K562 (cell line): Measurements from ENCODE around the gene BSPRY. TPM values are rescaled to one million over a fixed set of nuclear protein-coding genes. Genes with fewer than 3 reads are reported as not detected.

Experiments
- MTA3 ChIP-seq: fragments of 450-650 bp; formaldehyde crosslinking; IDR thresholded peaks from 2 replicates; pipeline ENCODE4 v1.6.1; 2017; ENCODE audit warnings: mild to moderate bottlenecking, borderline replicate concordance
- NR3C1 ChIP-seq: sonication (generic); formaldehyde crosslinking; IDR thresholded peaks from 2 replicates; pipeline ENCODE4 v1.8.1; 2022; ENCODE audit warnings: missing genetic modification reagents
- PHF21A ChIP-seq: fragments of 450-650 bp; IDR thresholded peaks from 2 replicates; pipeline ENCODE4 v1.6.1; 2017; ENCODE audit warnings: low read depth, borderline replicate concordance
- SNIP1 ChIP-seq: fragments of 450-650 bp; IDR thresholded peaks from 2 replicates; pipeline ENCODE4 v1.7.1; 2017; ENCODE audit warnings: low read depth, mild to moderate bottlenecking
- SPI1 ChIP-seq: IDR thresholded peaks from 2 replicates; pipeline ENCODE4 v1.6.1; 2011; ENCODE audit warnings: low read depth, low read length, control low read depth, borderline replicate concordance
- STAT5B ChIP-seq: fragments of 250-450 bp; sonication (Bioruptor Pico); IDR thresholded peaks from 2 replicates; pipeline ENCODE4 v1.8.0; 2021; ENCODE audit warnings: mild to moderate bottlenecking, inconsistent platforms
- TAF15 ChIP-seq: fragments of 200-400 bp; formaldehyde crosslinking; IDR thresholded peaks from 2 replicates; pipeline ENCODE4 v1.6.1; 2017; ENCODE audit warnings: mild to moderate bottlenecking, low read depth, low read length, moderate library complexity
- TGIF2 ChIP-seq: sonication (generic); formaldehyde crosslinking; IDR thresholded peaks from 2 replicates; pipeline ENCODE4 v1.8.1; 2022; ENCODE audit warnings: mild to moderate bottlenecking, missing genetic modification reagents, moderate library complexity
- ZNF175 ChIP-seq: fragments of 200-800 bp; sonication (Bioruptor generic); IDR thresholded peaks from 2 replicates; pipeline ENCODE4 v1.6.1; 2016; ENCODE audit warnings: low read depth, mild to moderate bottlenecking, missing genetic modification characterization, missing compliant biosample characterization
- polyA plus RNA-seq, 8 experiments: library from polyadenylated mRNA; depleted of rRNA in 4 of 8; stranded (reverse) in 5 of 8; unstranded in 3 of 8; fragments of >200 nt; fragmentation: Nextera tagmentation in 2 of 8; fragmentation: Illumina TruSeq in 1 of 8; extraction: Ambion mirVana in 2 of 8; extraction: Trizol in 1 of 8; gene quantifications; 2 replicates each; pipeline versions ENCODE4 v1.2.1 to v1.2.3, GENCODE V29; 2011 to 2014; ENCODE audit warnings: inconsistent platforms in 1 of 8, missing spikeins in 1 of 8
- total RNA-seq, 7 experiments: library from RNA; depleted of rRNA in 6 of 7; stranded (reverse); fragments of >200 nt in 6 of 7; fragmentation: Illumina TruSeq in 2 of 7; extraction: Trizol in 2 of 7; gene quantifications; 2 replicates each; pipeline versions ENCODE4 v1.2.1 to v1.2.3, GENCODE V29; 2011 to 2021; ENCODE audit warnings: low replicate concordance in 1 of 7
- TF ChIP-seq, protein P1 (sequence below): fragments of 450-650 bp; IDR thresholded peaks from 2 replicates; pipeline ENCODE4 v1.6.1; 2016; ENCODE audit warnings: low read depth
- TF ChIP-seq, protein P2 (sequence below): fragments of 450-650 bp; IDR thresholded peaks from 2 replicates; pipeline ENCODE4 v1.6.1; 2018; ENCODE audit not compliant: partially characterized antibody
- TF ChIP-seq, protein P3 (sequence below): fragments of 450-650 bp; formaldehyde crosslinking; IDR thresholded peaks from 2 replicates; pipeline ENCODE4 v1.4.0; 2022; ENCODE audit warnings: missing genetic modification characterization
- TF ChIP-seq, protein P4 (sequence below): fragments of 250-450 bp; sonication (Bioruptor Pico); IDR thresholded peaks from 2 replicates; pipeline ENCODE4 v1.4.0; 2020; ENCODE audit warnings: borderline replicate concordance

BSPRY gene
- total and polyA plus RNA-seq, 9 of the 15 experiments (the other 6 are each of a cell fraction or from before 2014, with no cell fraction given) = 0.07 to 0.67 (median 0.18) TPM

DNA sequence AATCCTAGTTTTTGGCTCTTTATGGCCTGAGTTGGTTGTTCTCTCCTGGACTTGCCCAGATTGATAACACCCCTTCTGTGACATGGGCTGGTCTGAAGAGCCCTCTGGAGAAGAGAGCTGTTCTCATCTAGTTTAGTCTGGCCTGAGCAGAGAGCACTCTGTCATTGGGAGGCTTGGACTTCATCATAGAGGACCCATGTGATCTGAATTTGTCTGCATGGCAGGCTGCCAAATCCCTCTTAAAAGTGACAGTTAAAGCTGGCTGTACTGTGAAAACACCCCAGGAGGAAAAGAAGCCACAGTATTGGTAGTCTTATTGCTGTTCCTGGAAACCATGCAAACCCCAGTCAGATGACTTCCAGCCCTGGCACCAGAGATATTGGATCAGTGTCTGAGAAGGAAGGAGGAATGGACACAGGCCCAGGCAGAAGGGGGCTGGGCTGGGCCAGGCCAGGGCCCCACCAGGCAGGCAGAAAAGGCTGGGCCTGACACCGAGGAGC is 5.6 kb upstream of the BSPRY start (continued):
- TF ChIP-seq, protein P1, sequence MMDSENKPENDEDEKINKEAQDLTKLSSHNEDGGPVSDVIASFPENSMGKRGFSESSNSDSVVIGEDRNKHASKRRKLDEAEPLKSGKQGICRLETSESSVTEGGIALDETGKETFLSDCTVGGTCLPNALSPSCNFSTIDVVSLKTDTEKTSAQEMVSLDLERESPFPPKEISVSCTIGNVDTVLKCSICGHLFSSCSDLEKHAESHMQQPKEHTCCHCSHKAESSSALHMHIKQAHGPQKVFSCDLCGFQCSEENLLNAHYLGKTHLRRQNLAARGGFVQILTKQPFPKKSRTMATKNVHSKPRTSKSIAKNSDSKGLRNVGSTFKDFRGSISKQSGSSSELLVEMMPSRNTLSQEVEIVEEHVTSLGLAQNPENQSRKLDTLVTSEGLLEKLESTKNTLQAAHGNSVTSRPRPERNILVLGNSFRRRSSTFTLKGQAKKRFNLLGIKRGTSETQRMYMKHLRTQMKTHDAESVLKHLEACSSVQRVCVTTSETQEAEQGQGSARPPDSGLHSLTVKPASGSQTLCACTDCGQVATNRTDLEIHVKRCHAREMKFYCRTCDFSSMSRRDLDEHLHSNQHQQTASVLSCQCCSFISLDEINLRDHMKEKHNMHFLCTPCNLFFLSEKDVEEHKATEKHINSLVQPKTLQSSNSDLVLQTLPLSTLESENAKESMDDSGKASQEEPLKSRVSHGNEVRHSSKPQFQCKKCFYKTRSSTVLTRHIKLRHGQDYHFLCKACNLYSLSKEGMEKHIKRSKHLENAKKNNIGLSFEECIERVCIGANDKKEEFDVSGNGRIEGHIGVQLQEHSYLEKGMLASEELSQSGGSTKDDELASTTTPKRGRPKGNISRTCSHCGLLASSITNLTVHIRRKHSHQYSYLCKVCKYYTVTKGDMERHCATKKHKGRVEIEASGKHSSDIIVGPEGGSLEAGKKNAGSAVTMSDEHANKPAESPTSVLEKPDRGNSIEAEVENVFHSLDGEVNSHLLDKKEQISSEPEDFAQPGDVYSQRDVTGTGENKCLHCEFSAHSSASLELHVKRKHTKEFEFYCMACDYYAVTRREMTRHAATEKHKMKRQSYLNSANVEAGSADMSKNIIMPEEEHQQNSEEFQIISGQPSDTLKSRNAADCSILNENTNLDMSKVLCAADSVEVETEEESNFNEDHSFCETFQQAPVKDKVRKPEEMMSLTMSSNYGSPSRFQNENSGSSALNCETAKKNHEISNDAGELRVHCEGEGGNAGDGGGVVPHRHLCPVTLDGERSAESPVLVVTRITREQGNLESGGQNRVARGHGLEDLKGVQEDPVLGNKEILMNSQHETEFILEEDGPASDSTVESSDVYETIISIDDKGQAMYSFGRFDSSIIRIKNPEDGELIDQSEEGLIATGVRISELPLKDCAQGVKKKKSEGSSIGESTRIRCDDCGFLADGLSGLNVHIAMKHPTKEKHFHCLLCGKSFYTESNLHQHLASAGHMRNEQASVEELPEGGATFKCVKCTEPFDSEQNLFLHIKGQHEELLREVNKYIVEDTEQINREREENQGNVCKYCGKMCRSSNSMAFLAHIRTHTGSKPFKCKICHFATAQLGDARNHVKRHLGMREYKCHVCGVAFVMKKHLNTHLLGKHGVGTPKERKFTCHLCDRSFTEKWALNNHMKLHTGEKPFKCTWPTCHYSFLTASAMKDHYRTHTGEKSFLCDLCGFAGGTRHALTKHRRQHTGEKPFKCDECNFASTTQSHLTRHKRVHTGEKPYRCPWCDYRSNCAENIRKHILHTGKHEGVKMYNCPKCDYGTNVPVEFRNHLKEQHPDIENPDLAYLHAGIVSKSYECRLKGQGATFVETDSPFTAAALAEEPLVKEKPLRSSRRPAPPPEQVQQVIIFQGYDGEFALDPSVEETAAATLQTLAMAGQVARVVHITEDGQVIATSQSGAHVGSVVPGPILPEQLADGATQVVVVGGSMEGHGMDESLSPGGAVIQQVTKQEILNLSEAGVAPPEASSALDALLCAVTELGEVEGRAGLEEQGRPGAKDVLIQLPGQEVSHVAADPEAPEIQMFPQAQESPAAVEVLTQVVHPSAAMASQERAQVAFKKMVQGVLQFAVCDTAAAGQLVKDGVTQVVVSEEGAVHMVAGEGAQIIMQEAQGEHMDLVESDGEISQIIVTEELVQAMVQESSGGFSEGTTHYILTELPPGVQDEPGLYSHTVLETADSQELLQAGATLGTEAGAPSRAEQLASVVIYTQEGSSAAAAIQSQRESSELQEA = no peak
- TF ChIP-seq, protein P2, sequence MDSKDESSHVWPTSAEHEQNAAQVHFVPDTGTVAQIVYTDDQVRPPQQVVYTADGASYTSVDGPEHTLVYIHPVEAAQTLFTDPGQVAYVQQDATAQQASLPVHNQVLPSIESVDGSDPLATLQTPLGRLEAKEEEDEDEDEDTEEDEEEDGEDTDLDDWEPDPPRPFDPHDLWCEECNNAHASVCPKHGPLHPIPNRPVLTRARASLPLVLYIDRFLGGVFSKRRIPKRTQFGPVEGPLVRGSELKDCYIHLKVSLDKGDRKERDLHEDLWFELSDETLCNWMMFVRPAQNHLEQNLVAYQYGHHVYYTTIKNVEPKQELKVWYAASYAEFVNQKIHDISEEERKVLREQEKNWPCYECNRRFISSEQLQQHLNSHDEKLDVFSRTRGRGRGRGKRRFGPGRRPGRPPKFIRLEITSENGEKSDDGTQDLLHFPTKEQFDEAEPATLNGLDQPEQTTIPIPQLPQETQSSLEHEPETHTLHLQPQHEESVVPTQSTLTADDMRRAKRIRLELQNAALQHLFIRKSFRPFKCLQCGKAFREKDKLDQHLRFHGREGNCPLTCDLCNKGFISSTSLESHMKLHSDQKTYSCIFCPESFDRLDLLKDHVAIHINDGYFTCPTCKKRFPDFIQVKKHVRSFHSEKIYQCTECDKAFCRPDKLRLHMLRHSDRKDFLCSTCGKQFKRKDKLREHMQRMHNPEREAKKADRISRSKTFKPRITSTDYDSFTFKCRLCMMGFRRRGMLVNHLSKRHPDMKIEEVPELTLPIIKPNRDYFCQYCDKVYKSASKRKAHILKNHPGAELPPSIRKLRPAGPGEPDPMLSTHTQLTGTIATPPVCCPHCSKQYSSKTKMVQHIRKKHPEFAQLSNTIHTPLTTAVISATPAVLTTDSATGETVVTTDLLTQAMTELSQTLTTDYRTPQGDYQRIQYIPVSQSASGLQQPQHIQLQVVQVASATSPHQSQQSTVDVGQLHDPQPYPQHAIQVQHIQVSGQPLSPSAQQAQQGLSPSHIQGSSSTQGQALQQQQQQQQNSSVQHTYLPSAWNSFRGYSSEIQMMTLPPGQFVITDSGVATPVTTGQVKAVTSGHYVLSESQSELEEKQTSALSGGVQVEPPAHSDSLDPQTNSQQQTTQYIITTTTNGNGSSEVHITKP = peak; percentile 97
- TF ChIP-seq ZNF175 (CRISPR knock-in tag) (0 out of 2 replicates have a peak, but pooled peaks have one; percentile 29), STAT5B (CRISPR knock-in tag) (no peak), NR3C1 (no peak), MTA3 (0 out of 2 replicates have a peak, but pooled peaks have one; percentile 38), SPI1 (no peak), TAF15 (no peak), SNIP1 (no peak), PHF21A (peak; percentile 76; the same call in 1 of the 2 replicates), TGIF2 (no peak)
- TF ChIP-seq, protein P3, sequence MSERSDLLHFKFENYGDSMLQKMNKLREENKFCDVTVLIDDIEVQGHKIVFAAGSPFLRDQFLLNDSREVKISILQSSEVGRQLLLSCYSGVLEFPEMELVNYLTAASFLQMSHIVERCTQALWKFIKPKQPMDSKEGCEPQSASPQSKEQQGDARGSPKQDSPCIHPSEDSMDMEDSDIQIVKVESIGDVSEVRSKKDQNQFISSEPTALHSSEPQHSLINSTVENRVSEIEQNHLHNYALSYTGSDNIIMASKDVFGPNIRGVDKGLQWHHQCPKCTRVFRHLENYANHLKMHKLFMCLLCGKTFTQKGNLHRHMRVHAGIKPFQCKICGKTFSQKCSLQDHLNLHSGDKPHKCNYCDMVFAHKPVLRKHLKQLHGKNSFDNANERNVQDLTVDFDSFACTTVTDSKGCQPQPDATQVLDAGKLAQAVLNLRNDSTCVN (CRISPR knock-in tag) = no peak
- TF ChIP-seq, protein P4, sequence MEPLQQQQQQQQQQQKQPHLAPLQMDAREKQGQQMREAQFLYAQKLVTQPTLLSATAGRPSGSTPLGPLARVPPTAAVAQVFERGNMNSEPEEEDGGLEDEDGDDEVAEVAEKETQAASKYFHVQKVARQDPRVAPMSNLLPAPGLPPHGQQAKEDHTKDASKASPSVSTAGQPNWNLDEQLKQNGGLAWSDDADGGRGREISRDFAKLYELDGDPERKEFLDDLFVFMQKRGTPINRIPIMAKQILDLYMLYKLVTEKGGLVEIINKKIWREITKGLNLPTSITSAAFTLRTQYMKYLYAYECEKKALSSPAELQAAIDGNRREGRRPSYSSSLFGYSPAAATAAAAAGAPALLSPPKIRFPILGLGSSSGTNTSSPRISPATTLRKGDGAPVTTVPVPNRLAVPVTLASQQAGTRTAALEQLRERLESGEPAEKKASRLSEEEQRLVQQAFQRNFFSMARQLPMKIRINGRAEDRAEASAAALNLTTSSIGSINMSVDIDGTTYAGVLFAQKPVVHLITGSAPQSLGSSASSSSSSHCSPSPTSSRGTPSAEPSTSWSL (CRISPR knock-in tag) = no peak
